GM12864 (cell line): ENCODE measurements around the gene OR2C1.

ENCODE experiments used
- DNase-seq: peaks from one replicate; pipeline ENCODE4 v3.0.0-alpha.2; 2011; ENCODE audit warnings: low read depth
- H3K4me3 ChIP-seq: 2 replicates; pipeline ENCODE4 v1.5.1; 2011; ENCODE audit warnings: mild to moderate bottlenecking, low read depth, low read length, control low read depth
- TF ChIP-seq, protein P1 (sequence below): IDR thresholded peaks from 2 replicates; pipeline ENCODE4 v1.5.1; 2011; ENCODE audit warnings: low read depth, mild to moderate bottlenecking, moderate library complexity, low read length, control low read depth, inconsistent platforms; ENCODE audit errors: missing control alignments

Gene OR2C1

DNA sequence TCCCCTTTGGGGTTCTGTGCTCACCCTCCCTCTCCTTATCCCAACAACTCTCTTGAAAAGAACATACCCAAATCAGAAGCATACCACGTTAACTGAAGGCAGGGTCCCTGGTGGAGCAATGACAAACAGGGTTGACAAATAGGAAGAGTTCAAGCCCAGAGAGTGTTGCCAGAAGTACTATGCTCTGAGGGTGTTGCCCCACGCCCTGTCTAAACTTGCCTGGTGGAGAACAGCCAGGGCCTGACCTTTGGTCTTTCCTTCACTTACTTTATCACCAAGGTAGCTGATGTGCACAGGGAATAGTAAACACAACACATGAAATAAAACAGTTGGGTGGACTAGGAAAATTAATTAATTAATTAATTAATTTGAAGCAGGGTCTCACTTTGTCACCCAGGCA is 27.0 kb upstream of the OR2C1 start:
- TF ChIP-seq, protein P1, sequence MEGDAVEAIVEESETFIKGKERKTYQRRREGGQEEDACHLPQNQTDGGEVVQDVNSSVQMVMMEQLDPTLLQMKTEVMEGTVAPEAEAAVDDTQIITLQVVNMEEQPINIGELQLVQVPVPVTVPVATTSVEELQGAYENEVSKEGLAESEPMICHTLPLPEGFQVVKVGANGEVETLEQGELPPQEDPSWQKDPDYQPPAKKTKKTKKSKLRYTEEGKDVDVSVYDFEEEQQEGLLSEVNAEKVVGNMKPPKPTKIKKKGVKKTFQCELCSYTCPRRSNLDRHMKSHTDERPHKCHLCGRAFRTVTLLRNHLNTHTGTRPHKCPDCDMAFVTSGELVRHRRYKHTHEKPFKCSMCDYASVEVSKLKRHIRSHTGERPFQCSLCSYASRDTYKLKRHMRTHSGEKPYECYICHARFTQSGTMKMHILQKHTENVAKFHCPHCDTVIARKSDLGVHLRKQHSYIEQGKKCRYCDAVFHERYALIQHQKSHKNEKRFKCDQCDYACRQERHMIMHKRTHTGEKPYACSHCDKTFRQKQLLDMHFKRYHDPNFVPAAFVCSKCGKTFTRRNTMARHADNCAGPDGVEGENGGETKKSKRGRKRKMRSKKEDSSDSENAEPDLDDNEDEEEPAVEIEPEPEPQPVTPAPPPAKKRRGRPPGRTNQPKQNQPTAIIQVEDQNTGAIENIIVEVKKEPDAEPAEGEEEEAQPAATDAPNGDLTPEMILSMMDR, result no peak
- no peak overlapping the region for H3K4me3 ChIP-seq

DNA sequence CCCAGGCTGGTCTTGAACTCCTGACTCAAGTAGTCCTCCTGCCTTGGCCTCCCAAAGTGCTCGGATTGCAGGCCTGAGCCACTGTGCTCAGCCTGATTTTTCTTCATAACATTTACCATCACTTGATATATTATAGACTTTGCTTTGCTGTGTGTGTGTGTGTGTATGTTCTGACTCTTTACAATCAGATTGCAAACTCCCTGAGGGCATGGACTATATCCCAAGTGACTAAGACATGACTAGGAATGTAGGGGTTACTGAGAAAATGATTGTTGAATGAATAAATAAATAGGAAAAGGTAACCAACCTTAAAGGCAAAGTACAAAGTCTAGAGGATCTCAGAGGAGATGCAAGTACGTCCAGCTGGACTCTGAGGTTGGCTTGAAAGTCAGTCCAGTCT is 9.6 kb upstream of the OR2C1 start:
- TF ChIP-seq, protein P1, result no peak
- DNase-seq, result no peak
- H3K4me3 ChIP-seq, result no peak overlapping the region

More for the DNA sequence above, 27.0 kb upstream of the OR2C1 start:
- no peak for DNase-seq

DNA sequence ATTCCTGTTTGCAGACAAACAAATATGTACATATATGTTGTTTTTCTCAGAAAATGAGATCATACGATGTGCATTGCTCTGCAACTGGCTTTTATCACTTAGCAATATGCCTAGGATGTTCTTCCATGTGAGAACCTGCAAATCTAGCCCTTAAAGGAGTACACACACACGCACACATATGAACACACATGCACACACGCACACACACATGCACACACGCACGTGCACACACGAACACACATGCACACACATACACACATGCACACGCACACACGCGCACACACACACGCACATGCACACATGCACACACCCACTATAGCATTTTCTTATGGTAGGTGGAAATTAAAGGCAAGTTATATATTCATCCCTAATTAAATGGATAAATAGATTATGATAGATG is 8.1 kb upstream of the OR2C1 start:
- TF ChIP-seq, protein P1, result no peak
- H3K4me3 ChIP-seq, result no peak overlapping the region
- no peak for DNase-seq

DNA sequence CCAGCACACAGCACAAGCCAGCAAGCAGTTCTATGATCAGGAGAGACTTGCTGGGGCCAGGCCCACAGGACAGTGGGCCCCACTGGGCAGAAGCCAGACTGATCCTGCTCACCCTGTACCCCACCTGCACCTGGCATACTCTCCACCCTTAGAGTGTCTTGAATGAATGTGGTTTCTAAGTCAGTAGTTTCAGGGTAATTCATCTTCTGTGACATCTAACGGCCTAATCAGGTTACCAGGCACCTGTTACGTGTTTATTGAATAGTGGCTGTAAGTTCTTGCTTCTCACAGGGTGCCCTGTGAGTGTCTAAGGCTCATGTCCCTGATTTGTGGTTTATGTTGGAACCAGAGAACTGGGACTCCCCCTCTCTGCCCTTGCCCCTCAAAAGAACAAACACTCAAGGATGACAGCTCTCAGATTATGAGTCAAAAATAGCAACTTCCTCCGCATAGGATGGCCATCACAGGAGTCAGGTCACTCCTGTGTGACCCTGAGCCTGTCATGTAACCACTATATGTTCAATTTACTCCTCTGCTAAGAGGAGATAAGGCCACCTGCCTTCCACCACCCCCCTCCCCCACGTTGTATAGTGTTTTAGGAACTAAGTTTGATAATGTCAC is 7.0 kb upstream of the OR2C1 start:
- TF ChIP-seq, protein P1, result no peak
- no peak for DNase-seq
- no peak overlapping the region for H3K4me3 ChIP-seq

DNA sequence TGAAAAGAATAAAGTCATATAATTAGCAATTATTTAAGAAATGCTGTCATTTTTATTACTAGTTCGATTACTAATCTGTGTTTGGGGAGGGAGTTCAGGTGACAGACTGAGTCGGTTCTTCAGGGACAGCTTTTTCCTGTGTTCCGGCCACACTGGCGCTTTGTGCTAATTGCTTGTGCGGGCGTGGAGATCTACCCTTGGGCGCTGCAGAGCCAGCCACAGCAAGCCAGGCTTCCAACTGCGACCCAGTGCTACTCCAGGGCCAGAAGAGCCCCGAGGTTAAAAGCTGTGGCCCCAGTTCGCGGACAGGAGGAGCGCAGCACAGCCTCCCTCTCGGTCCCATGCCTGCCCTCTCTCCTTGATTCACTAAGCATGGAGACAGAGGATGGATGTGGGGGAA is 6.5 kb upstream of the OR2C1 start:
- TF ChIP-seq, protein P1, result no peak
- DNase-seq, result no peak
- H3K4me3 ChIP-seq, result no peak overlapping the region

DNA sequence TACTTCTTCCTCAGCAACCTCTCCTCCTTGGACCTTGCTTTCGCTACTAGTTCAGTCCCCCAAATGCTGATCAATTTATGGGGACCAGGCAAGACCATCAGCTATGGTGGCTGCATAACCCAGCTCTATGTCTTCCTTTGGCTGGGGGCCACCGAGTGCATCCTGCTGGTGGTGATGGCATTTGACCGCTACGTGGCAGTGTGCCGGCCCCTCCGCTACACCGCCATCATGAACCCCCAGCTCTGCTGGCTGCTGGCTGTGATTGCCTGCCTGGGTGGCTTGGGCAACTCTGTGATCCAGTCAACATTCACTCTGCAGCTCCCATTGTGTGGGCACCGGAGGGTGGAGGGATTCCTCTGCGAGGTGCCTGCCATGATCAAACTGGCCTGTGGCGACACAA is 429 bp downstream of the OR2C1 start:
- no peak for DNase-seq
- H3K4me3 ChIP-seq, result no peak overlapping the region
- TF ChIP-seq, protein P1, result no peak

DNA sequence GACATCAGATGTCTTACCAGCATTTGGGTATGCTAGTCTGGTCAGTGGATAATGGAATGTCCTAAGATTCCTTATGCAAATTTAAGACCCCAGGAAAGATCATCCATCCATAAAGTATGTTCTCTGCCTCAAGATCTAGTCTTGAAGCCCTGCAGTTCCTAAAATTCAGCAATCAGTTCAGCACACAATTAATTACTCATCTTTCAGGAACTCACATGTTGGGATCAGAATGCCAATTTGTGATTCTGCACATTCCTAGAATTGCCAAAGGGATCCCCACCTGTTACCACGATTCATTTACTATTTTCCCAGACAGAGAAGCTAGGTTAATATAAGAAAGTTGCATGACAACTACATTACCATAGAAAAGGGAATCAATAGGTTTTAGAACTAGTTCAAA is 3.2 kb downstream of the OR2C1 start:
- DNase-seq, result no peak
- TF ChIP-seq, protein P1, result no peak
- H3K4me3 ChIP-seq, result no peak overlapping the region
